HG03175 (cell line): ENCODE measurements around the gene EAF2.
"Not testable (repeated sequence)": the region's sequence is repeated elsewhere in the genome, so short reads cannot be mapped to it uniquely, and the experiment has no call there.

Experiments
- ATAC-seq: cut with Tn5 transposase; IDR thresholded peaks from one replicate; pipeline ENCODE4 v1.9.1; 2021; ENCODE audit warnings: mild to moderate bottlenecking, moderate library complexity; ENCODE audit not compliant: unreplicated experiment

EAF2 gene

GRCh38 chr3:121857778-121858177 is 22.8 kb downstream of the EAF2 start:
- ATAC-seq = not testable (repeated sequence)

GRCh38 chr3:121863247-121863646 is 28.2 kb downstream of the EAF2 start:
- ATAC-seq = not testable (repeated sequence)

GRCh38 chr3:121863801-121864200 is 28.8 kb downstream of the EAF2 start:
- no peak for ATAC-seq

GRCh38 chr3:121869736-121870135 is 34.7 kb downstream of the EAF2 start:
- ATAC-seq = no peak

- no peak for ATAC-seq
Measured at GRCh38 chr3:121870717-121871116, 35.7 kb downstream of the EAF2 start.

GRCh38 chr3:121871430-121871829 is 36.4 kb downstream of the EAF2 start:
- no peak for ATAC-seq

GRCh38 chr3:121878411-121878810 is 43.4 kb downstream of the EAF2 start:
- ATAC-seq = no peak

GRCh38 chr3:121883507-121883906 is 48.5 kb downstream of the EAF2 start:
- no peak for ATAC-seq

- ATAC-seq = no peak
Measured at GRCh38 chr3:121885386-121885785, 50.4 kb downstream of the EAF2 start.

- ATAC-seq = no peak
Measured at GRCh38 chr3:121894301-121894990, 59.4 kb downstream of the EAF2 start, which contains the start of gene SLC15A2. Gene SLC15A2, plus strand, starts transcription at chr3:121894401. Its CDS starts 76 bp downstream, at chr3:121894477.

GRCh38 chr3:121895121-121895520 is 60.1 kb downstream of the EAF2 start:
- no peak for ATAC-seq

- no peak for ATAC-seq
Measured at GRCh38 chr3:121895736-121896135, 60.7 kb downstream of the EAF2 start.

- ATAC-seq = no peak
Measured at GRCh38 chr3:121896823-121897222, 61.8 kb downstream of the EAF2 start.

GRCh38 chr3:121897296-121897695 is 62.3 kb downstream of the EAF2 start:
- no peak for ATAC-seq

GRCh38 chr3:121913305-121913990 is 78.4 kb downstream of the EAF2 start:
- ATAC-seq = no peak

GRCh38 chr3:121914081-121914998 is 79.3 kb downstream of the EAF2 start:
- ATAC-seq = no peak

GRCh38 chr3:121916189-121916588 is 81.2 kb downstream of the EAF2 start:
- ATAC-seq = no peak

GRCh38 chr3:121918779-121919483 is 83.9 kb downstream of the EAF2 start:
- ATAC-seq = no peak

- no peak for ATAC-seq
Measured at GRCh38 chr3:121924734-121925133, 89.7 kb downstream of the EAF2 start.

GRCh38 chr3:121926380-121926779 is 91.4 kb downstream of the EAF2 start:
- ATAC-seq = no peak
